Lower lobe of right lung (tissue), 2 donors: ENCODE measurements around the gene SH3BP1. TPM values are rescaled to one million over a fixed set of nuclear protein-coding genes. Genes with fewer than 3 reads are reported as not detected.

Experiments
- ATAC-seq, 2 donors: fragments of 200-7000 bp; cut with Tn5 transposase; one replicate each; pipeline ENCODE4 v1.9.1; 2020 to 2022; ENCODE audit warnings: mild to moderate bottlenecking in 2 of 2, moderate library complexity in 2 of 2
- DNase-seq: peaks from one replicate; pipeline ENCODE4 v3.0.0-alpha.2; 2020
- H3K27ac ChIP-seq: fragments of 200-600 bp; one replicate; pipeline ENCODE4 v1.8.0; 2022
- H3K27me3 ChIP-seq: fragments of 200-600 bp; one replicate; pipeline ENCODE4 v1.8.0; 2022; ENCODE audit warnings: low read depth
- H3K36me3 ChIP-seq: fragments of 200-600 bp; one replicate; pipeline ENCODE4 v1.8.0; 2022; ENCODE audit warnings: mild to moderate bottlenecking
- H3K4me1 ChIP-seq: fragments of 200-600 bp; one replicate; pipeline ENCODE4 v1.8.0; 2022
- H3K4me3 ChIP-seq: fragments of 200-600 bp; one replicate; pipeline ENCODE4 v1.8.0; 2022; ENCODE audit warnings: mild to moderate bottlenecking
- H3K9me3 ChIP-seq: fragments of 200-600 bp; one replicate; pipeline ENCODE4 v1.8.0; 2022
- CTCF ChIP-seq: fragments of 200-600 bp; IDR thresholded peaks from one replicate; pipeline ENCODE4 v1.8.0; 2022; ENCODE audit warnings: antibody characterized with exemption, mild to moderate bottlenecking
- intact Hi-C: fragments of 100-400 bp; cut with DNase I; formaldehyde crosslinking; loops from one replicate; pipeline ENCODE4 v1.11.0; 2022
- total RNA-seq: library from RNA; stranded (reverse); fragmentation: NEBNext Ultra II Directional; extraction: Animal tissue kit (Norgen Biotek cat#: 25700); gene quantifications from one replicate; pipeline ENCODE4 v1.2.1, GENCODE V29; 2021
- donor health status: DM: no; HTN: yes; CAD: no; lungs with severe emphysema.

The SH3BP1 gene
- total RNA-seq, 1 donor from 2014 or later = 34.8 TPM

GRCh38 chr22:37661160-37661924 lies 21.9 kb downstream of the SH3BP1 start:
- peak in 1 of 2 donors; percentile 22 for ATAC-seq
- Histone ChIP-seq H3K4me3 (no peak overlapping the region), H3K9me3 (no peaks in the 10 kb centered on the region), H3K4me1 (peaks cover 39% of the 10 kb centered on the region), H3K27ac (peak overlapping the region; percentile 56), H3K27me3 (no peaks in the 10 kb centered on the region), H3K36me3 (peaks cover 11% of the 10 kb centered on the region)
- no peak for DNase-seq
- intact Hi-C loops = no loop called here
- peak; percentile 32 for TF ChIP-seq CTCF

- H3K4me3 ChIP-seq = no peak overlapping the region
- peaks cover 39% of the 10 kb centered on the region for H3K4me1 ChIP-seq
- no peaks in the 10 kb centered on the region for H3K27me3 ChIP-seq
- H3K9me3 ChIP-seq = no peaks in the 10 kb centered on the region
- H3K36me3 ChIP-seq = peaks cover 14% of the 10 kb centered on the region
- ATAC-seq (no peak), DNase-seq (no peak)
- intact Hi-C loops = no loop called here
- H3K27ac ChIP-seq = no peak overlapping the region
- TF ChIP-seq CTCF = no peak
These were observed 22.6 kb downstream of the SH3BP1 start for GRCh38 chr22:37662039-37662438.

- no peak for TF ChIP-seq CTCF
- H3K4me3 ChIP-seq = no peak overlapping the region
- no peaks in the 10 kb centered on the region for H3K9me3 ChIP-seq
- H3K27me3 ChIP-seq = no peaks in the 10 kb centered on the region
- no peak for ATAC-seq
- intact Hi-C loops = no loop called here
- peaks cover 31% of the 10 kb centered on the region for H3K4me1 ChIP-seq
- DNase-seq = no peak
- H3K36me3 ChIP-seq = peaks cover 14% of the 10 kb centered on the region
- H3K27ac ChIP-seq = no peak overlapping the region
These were observed 24.2 kb downstream of the SH3BP1 start for GRCh38 chr22:37663521-37664140.

GRCh38 chr22:37664249-37665101 lies 25.0 kb downstream of the SH3BP1 start:
- no peak overlapping the region for H3K27ac ChIP-seq
- DNase-seq = no peak
- intact Hi-C loops = no loop called here

More at GRCh38 chr22:37664249-37665101, 25.0 kb downstream of the SH3BP1 start:
- TF ChIP-seq CTCF = no peak
- no peak overlapping the region for H3K4me3 ChIP-seq
- no peak for ATAC-seq
- no peaks in the 10 kb centered on the region for H3K9me3 ChIP-seq
- peaks cover 14% of the 10 kb centered on the region for H3K36me3 ChIP-seq
- peaks cover 28% of the 10 kb centered on the region for H3K4me1 ChIP-seq
- no peaks in the 10 kb centered on the region for H3K27me3 ChIP-seq
